GM19238 (cell line): ENCODE measurements around the gene OR5B3.
"Not testable (repeated sequence)": the region's sequence is repeated elsewhere in the genome, so short reads cannot be mapped to it uniquely, and the experiment has no call there.

ENCODE experiments used
- DNase-seq: peaks from one replicate; pipeline ENCODE4 v3.0.0; 2011; ENCODE audit warnings: low spot score; ENCODE audit not compliant: insufficient read length

Gene OR5B3

DNA sequence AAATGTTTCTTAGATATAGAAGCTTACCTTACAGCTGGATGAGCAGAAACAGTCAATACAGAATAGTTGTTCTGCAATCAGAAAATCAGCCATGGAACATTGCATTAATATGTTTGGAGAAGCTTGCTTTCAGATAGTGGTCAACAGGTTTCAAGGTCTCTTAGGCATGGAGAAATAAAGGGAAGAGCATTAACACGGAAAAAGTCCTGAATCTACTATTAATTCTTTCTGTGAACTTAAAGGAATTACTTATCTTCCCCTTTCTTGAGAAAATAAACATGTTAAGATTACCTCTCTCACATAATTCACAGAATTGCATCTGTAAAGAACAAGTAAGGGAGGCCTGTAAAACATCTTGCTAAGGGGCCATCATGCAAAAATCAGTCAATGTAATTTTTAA, at the start of gene OR5B3:
Gene OR5B3 (minus strand): TSS at position 101 of the 400 bp plus-strand sequence. CDS start 3,465 bp downstream, outside the sequence.
- no peak for DNase-seq

DNA sequence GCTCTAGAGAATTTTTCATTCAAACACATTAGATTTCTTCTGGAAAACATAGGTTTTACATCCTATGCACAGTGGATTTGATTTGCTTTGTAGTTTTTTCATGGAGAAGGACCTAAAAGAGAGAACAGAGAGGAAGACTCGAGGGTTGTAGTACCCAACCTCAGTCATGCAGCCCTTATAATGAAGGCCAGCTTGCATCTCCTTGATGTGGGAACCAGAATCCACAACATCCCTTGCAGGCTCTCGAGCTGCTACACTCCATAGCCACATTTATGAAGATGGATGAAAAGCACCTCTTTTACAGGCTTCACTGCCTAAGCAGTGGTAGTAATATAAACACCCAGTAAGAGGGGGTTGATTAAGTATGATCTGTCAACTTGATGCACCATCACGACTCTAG, 44.9 kb upstream of the OR5B3 start:
- DNase-seq, result no peak

DNA sequence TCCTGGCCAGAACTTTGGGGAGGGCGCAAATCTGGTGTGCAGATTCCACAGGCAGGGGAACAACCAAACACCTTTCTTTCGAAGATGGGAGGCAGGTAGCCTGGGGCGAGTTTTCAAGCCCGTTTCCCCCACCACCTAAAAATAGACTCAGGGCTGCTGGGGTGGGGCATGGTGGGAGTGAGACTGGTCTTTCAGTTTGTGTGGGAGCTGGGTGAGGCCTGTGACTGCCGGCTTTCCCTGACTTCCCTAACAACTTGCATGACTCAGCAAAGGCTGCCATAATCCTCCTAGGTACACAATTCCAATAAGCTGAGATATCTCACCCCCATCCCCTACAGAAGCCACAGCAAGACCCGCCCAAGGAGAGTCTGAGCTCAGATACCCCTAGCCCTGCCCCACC, 39.6 kb upstream of the OR5B3 start:
- no peak for DNase-seq

DNA sequence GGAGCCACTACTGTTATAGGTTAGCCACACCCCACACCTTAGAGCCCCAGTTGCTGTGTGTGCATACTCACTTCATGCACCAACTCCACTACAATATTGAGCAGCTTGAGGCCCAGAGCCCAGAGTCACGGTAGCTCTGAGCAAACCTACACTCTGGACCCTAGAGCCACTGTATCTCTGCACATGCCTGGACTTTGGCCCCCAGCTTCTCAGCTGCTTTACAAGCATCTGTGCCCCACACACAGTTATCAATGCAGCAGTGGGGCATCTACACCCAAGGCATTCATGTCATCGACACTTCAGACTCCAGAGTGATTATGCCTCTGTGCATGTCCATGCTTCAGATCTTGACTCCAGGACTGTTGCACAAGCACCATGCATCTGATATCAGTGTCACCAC, 37.6 kb upstream of the OR5B3 start:
- no peak for DNase-seq

DNA sequence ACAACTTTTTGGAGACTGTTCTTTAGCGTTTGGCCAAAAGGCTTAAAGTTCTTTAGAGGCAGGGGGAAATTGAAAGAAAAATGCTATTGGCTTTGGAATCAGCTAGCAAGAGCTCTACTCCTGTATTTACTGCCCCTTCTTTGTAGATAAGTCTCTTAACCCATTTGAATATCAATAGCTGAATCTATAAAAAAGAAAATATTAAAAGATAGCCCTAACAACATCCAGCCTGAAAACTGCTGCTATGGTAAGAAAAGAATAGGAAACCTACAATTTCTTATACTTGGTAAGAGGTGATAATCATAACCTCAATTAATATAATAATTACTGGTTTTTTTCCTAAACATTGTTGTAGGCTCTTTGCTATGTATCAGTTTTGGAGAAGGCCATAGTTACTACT, 35.5 kb upstream of the OR5B3 start, which contains the start of gene OR5B12:
Gene OR5B12 (minus strand): TSS at position 101 of the 400 bp plus-strand sequence. CDS start 2,085 bp downstream, outside the sequence.
- DNase-seq, result no peak

DNA sequence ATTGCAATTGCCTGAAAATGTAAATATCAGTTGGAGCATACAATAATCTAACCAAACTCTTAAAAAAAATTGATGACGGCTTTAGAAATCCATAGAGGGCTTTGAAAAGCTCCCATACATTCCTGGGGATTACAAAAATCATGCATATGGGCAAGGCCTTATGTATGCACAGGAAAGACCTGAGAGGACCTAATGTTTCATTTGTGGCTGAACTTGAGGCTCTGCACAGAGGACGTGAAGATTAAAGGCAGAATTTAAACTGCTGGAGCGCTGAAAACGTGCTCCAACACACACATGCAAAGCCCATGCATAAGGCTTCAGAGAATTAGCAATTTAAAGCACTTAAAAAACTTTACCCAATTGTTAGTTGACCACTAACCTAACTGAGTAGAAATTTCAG, 31.8 kb upstream of the OR5B3 start:
- DNase-seq, result no peak

DNA sequence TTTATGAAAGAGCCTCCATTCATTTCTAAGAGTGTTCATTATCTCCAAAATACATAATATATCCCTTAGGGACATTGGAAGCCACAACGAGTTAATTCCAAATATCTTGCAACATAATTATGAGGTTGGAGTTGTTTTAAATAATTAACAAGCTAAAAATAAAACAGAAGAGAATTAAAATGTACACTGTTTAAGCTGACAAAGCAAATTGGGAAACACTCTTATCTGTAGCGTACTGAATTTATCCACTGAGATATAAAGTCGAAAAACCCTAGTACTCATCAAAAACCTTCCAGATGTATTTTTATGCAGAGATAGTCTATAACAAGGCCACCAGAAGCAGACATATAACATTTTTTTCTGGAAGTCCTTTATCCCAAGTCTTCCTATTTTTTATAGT, 27.5 kb upstream of the OR5B3 start:
- no peak for DNase-seq

DNA sequence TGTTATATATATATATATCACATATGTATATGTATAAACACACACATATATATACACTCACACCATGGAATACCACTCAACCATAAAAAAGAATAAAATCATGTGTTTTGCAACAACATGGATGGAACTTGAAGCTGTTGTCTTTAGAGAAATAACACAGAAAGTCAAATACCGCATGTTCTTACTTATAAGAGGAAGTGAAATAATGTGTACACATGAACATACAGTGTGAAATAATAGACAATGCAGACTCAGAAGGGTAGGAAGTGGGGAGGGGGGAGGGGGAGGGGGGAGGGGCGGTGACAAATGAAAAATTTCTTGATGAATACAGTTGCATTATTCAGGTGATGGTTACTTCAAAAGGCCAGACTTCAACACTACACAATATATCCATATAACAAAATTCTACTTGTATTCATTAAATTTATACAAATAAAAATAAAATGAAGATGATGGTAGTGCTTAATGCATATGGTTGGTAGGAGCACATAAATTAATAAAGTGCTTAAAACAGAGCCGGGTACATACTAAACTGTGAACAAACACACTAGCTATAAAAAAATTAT, 27.0 kb upstream of the OR5B3 start:
- no peak for DNase-seq

DNA sequence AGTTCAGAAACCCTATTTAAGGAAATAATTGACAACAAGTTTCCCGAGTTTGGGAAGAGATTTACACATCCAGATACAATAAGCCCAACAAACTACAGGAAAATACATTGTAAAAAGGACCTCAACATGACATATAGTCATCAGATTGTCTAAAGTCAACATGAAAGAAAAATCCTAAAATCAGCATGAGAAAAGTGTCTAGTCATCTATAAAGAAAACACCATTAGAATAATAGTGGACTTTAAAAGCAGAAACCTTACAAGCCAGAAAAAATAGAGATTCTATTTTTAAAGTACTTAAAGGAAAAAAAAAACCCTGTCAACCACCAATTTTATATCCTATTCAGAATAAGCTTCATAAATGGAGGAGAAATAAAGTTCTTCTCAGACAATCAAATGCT, 22.6 kb upstream of the OR5B3 start:
- no peak for DNase-seq

DNA sequence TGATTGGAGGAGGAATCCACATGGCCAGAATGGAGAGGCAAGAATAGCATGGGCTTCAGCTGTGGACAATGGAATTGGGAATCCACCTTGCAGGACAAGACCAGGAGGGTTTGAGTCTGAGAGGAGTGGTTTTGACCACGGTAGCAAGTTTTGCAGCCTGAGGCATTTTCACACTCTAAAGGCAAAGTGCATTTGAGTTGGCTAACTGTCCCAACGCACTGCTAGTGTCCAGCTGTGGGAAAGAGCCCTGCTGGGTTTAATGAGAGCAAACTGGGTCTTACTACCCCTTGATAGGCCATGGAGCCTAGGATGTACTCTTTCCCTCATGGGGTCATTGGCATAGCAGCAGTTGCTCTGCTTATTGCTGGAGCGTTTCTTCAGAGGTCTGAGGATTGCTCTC, 21.3 kb upstream of the OR5B3 start, which contains the start of gene OR5B2:
Gene OR5B2 (minus strand): TSS at position 101 of the 400 bp plus-strand sequence. CDS start 4,860 bp downstream, outside the sequence.
- no peak for DNase-seq

DNA sequence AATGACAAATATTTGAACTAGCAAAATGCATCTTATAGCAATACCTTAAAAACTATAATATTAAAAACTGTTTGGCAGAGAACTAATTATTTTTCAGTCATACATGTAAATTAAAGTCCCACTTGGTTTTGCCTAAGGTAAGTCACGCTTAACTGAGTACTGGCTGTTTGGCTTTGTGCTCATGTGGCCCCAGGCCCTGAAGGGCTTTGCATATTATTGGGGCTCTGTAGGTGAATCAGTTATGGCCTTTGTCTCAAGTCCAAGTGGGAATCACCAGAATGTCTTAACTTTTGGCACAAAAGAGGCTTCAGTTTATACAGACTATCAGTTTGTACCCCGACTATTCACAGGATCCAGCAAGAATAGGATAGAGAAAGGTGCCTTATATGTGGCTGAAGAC, 7.1 kb downstream of the OR5B3 start:
- not testable (repeated sequence) for DNase-seq

DNA sequence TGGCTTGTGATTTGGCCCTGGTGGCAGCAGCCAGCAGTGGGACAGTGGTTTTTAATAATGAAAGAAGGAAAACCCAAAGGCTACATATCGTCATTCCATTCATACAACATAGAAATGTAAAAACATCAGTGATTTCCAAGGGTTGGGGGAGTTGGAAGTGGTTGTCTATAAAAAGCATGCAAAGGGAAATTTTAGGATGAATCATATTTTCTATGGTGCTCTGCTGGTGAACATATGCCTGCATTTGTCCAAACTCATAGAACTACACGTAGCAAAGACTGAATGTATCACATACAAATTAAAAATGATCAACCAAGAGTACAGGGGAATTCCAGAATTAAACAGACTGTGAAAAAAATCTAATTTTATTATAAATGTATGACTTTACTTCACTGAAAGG, 11.1 kb downstream of the OR5B3 start:
- no peak for DNase-seq

DNA sequence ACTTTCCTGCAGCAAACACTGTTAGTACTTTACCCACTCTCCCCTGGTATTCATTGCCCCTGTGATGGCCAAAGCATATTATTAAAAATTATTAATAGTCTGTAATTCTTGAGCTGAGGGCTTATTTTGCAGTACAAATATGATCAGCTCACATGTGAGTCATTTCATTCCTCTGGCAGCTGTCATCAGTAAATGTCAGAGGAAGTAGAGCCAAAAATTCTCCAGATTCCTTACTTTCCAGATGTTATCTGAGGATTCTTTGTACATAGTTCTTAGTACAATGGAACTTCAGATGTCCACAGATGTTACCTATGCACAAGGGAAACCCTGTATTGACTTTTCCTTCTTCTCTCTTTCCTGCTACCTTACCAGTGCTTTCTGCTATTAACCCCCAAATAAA, 12.5 kb downstream of the OR5B3 start:
- DNase-seq, result no peak

DNA sequence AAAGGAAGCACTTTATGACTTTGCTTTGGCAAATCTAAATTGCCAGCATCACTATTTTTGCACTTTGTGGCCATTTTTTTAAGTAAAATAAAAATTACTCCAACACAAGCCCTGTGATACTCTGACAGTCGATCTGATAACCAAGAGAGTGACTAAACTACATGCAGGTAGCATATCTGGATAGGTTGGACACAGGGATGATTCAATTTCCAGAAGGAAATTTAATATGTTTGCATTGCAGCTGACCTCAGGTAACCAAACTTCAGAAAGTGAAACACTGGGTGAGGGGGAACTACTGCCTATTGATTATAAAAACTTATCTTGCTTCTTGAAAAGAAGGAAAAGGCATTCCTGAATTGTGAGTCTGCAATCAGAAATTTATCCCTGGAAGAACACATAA, 13.9 kb downstream of the OR5B3 start:
- no peak for DNase-seq

DNA sequence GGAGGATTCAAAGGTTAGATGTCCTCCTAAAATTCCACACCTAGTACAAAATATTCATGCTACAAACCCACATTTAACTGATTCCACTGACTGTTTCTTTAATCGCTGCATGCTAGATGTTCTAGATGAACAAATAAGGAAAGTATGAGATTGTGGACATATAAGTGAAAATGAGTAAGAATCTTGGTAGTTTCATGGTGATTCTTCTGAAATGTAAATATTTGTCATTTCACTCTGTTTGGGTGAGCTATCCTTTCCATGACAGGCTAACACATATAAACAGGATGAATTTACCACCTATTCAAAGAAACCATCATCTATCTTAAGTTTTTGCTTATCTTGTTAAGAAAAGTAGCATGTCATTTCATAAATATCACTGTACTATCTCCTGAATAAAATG, 14.8 kb downstream of the OR5B3 start:
- no peak for DNase-seq

DNA sequence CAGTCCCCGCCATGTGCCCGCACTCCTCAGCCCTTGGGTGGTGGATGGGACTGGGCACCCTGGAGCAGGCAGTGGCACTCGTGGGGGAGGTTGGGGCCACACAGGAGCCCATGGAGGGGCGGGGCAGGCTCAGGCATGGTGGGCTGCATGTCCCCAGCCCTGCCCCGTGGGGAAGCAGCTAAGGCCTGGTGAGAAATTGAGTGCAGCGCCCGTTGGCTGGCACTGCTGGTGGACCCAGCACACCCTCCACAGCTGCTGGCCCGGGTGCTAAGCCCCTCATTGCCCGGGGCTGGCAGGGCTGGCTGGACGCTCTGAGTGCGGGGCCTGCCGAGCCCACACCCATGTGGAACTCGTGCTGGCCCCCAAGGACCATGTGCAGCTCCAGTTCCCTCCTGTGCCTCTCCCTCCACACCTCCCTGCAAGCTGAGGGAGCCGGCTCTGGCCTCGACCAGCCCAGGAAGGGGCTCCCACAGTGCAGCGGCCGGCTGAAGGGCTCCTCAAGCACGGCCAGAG, 16.1 kb downstream of the OR5B3 start:
- no peak for DNase-seq

DNA sequence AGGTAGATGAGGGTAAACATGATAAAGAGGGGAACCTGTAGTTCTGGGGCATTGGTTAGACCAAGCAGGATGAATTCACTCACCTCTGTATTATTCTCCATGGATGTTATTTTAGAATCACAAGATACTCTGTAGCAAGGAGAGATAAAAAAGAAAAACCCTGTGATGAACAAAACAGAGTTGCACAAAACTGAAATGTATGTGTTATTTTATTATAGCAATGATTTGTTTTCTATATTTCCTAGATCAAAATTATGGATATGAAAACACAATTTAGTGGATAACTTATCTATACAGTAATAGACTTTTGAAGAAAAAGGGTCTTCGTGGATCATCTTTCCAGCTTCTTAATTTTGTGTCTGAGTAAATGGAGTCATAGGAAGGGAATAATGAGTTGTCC, 47.7 kb downstream of the OR5B3 start, which contains the start of gene OR5B17:
Gene OR5B17 (minus strand): TSS at position 101 of the 400 bp plus-strand sequence. CDS start 0 bp downstream, at position 101.
- no peak for DNase-seq

DNA sequence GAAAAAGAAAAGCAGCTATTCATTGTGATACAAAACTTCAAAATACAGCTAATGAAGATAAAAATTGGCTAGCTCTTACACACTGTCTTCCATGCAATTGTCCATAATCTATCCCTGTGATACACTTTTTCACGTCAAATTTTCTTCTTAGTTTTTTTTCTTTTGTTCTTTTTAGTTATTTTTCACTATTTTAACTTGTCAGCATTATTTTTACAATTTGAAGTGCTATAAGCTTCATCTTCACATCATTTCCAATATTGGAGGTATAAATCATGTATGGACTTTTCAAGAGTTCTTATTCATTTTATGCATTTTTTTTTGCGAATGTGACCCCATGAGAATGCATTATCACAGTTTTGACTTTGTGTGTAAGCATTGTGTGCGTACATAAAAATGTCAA, 51.9 kb downstream of the OR5B3 start:
- DNase-seq, result no peak
